WTC11 (cell line): ENCODE data around the gene TRIM2. TPM values are rescaled to one million over a fixed set of nuclear protein-coding genes. Genes with fewer than 3 reads are reported as not detected.
"Not testable (repeated sequence)": the region's sequence is repeated elsewhere in the genome, so short reads cannot be mapped to it uniquely, and the experiment has no call there.

Source experiments
- ATAC-seq: fragments of 200-7000 bp; cut with Tn5 transposase; 2 replicates; pipeline ENCODE4 v1.10.0; 2021; ENCODE audit warnings: mild to moderate bottlenecking, moderate library complexity
- CTCF ChIA-PET: fragments of 300-600 bp; sonication (Branson Sonifier 250); formaldehyde crosslinking; loops from one replicate; lab custom pipeline; 2021; ENCODE audit warnings: antibody characterized with exemption; lab: Charles Lee
- POLR2A ChIA-PET: fragments of 350-600 bp; sonication (Branson Sonifier 250); formaldehyde crosslinking; loops from one replicate; lab custom pipeline; 2021; ENCODE audit warnings: antibody characterized with exemption; lab: Charles Lee
- DNase-seq: peaks from one replicate; pipeline ENCODE4 v3.0.0; 2021; ENCODE audit warnings: low spot score
- H3K27ac Mint-ChIP-seq: 2 replicates; pipeline ENCODE4 v1.8.0; 2021; ENCODE audit warnings: mixed read lengths
- H3K27me3 Mint-ChIP-seq: 2 replicates; pipeline ENCODE4 v1.8.0; 2021; ENCODE audit warnings: low read depth, mild to moderate bottlenecking, moderate library complexity, mixed read lengths
- H3K36me3 Mint-ChIP-seq: 2 replicates; pipeline ENCODE4 v1.8.0; 2021; ENCODE audit warnings: mixed read lengths
- H3K4me1 Mint-ChIP-seq: 2 replicates; pipeline ENCODE4 v1.8.0; 2022; ENCODE audit warnings: mixed read lengths
- H3K4me3 Mint-ChIP-seq: 2 replicates; pipeline ENCODE4 v1.8.0; 2021; ENCODE audit warnings: mild to moderate bottlenecking, moderate library complexity, mixed read lengths
- H3K9me3 Mint-ChIP-seq: 2 replicates; pipeline ENCODE4 v1.8.0; 2021; ENCODE audit warnings: mixed read lengths
- EMX1 ChIP-seq: fragments of 250-450 bp; sonication (Bioruptor Pico); IDR thresholded peaks from 2 replicates; pipeline ENCODE4 v1.8.0; 2021; ENCODE audit warnings: mild to moderate bottlenecking
- FOXJ3 ChIP-seq: sonication (generic); formaldehyde crosslinking; IDR thresholded peaks from 2 replicates; pipeline ENCODE4 v1.9.0; 2021; ENCODE audit warnings: missing genetic modification reagents, mild to moderate bottlenecking, borderline replicate concordance
- GABPB1 ChIP-seq: sonication (generic); formaldehyde crosslinking; IDR thresholded peaks from 2 replicates; pipeline ENCODE4 v1.8.1; 2023; ENCODE audit warnings: mild to moderate bottlenecking, missing genetic modification reagents
- KAT7 ChIP-seq: sonication (generic); formaldehyde crosslinking; IDR thresholded peaks from 2 replicates; pipeline ENCODE4 v1.8.1; 2023; ENCODE audit warnings: missing genetic modification reagents, mild to moderate bottlenecking, borderline replicate concordance
- NFATC4 ChIP-seq: fragments of 250-450 bp; sonication (Bioruptor Pico); IDR thresholded peaks from 2 replicates; pipeline ENCODE4 v1.9.0; 2021; ENCODE audit warnings: mild to moderate bottlenecking
- NFE2L1 ChIP-seq: sonication (generic); formaldehyde crosslinking; IDR thresholded peaks from 2 replicates; pipeline ENCODE4 v1.8.1; 2023; ENCODE audit warnings: missing genetic modification reagents
- NR3C1 ChIP-seq: sonication (generic); formaldehyde crosslinking; conservative IDR thresholded peaks from 2 replicates; pipeline ENCODE4 v1.8.1; 2023; ENCODE audit warnings: low read depth, mild to moderate bottlenecking, missing genetic modification reagents
- OVOL2 ChIP-seq: fragments of 250-450 bp; sonication (Bioruptor Pico); IDR thresholded peaks from 2 replicates; pipeline ENCODE4 v1.9.0; 2021; ENCODE audit warnings: mild to moderate bottlenecking, borderline replicate concordance
- RORB ChIP-seq: fragments of 250-450 bp; sonication (Bioruptor Pico); IDR thresholded peaks from 2 replicates; pipeline ENCODE4 v1.9.0; 2021; ENCODE audit warnings: mild to moderate bottlenecking
- ZNF121 ChIP-seq: sonication (generic); formaldehyde crosslinking; IDR thresholded peaks from 2 replicates; pipeline ENCODE4 v1.8.0; 2023; ENCODE audit warnings: missing genetic modification reagents
- ZNF396 ChIP-seq: fragments of 250-450 bp; sonication (Bioruptor Pico); IDR thresholded peaks from 2 replicates; pipeline ENCODE4 v1.8.0; 2021; ENCODE audit warnings: mild to moderate bottlenecking, moderate library complexity, borderline replicate concordance
- ZNF416 ChIP-seq: fragments of 250-450 bp; sonication (Bioruptor Pico); IDR thresholded peaks from 2 replicates; pipeline ENCODE4 v1.9.0; 2021; ENCODE audit warnings: mild to moderate bottlenecking, inconsistent platforms
- total RNA-seq: library from RNA; stranded (reverse); gene quantifications from 3 replicates; pipeline ENCODE4 v1.2.3, GENCODE V29; 2021
- TF ChIP-seq, protein P1 (sequence below): sonication (generic); formaldehyde crosslinking; IDR thresholded peaks from 2 replicates; pipeline ENCODE4 v1.8.0; 2023; ENCODE audit warnings: missing genetic modification reagents, mild to moderate bottlenecking, borderline replicate concordance

Gene TRIM2
- total RNA-seq, 1 experiment from 2014 or later, result 54.5 TPM

DNA sequence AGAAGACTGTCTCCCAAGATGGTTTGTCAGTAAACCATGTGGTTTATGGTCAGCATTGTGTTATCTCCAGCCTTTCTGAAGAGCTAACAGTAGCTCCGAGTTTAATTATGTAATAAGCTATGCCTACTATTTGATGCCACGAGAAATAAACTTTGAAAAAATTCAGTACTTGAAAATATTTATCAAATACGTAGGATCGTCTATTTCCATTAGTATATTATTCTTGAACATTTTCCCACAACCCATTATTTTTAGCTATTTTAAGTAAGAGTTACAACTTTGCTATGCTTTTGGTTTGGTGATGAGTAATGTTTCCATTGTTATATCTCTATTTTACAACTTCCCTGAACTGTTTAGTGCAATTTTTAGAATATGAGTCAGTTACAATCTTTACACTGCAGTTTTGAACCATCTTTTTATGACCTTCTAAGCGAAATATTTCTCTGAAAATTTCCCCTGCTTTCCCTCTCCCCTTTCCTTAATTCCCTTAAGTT, 44.5 kb upstream of the TRIM2 start (continued):
- TF ChIP-seq NR3C1 (CRISPR knock-in tag), result no peak

DNA sequence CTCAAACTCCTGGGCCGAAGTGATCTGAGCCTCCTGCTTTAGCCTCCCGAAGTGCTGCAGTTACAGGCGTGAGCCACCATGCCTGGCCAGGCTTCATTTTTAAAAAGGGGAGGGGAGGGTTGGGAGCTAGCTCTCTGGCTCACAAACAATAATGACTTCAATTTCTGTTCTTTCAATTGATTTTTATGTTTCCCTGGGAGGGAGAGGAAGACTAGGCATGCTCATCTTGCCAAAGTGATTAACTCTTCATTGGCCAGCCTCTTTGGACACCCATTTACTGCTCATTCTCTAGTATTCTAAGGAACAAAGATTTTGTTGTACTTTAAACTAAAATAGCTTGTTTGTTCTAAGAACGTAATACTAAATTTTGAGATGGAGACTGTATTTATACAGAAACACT, 43.4 kb upstream of the TRIM2 start:
- DNase-seq, result no peak
- no peak overlapping the region for H3K4me3 Mint-ChIP-seq
- H3K36me3 Mint-ChIP-seq, result peaks cover 3% of the 10 kb centered on the region; the same call in 1 of the 2 replicates
- H3K27ac Mint-ChIP-seq, result no peak overlapping the region
- H3K27me3 Mint-ChIP-seq, result peaks cover 21% of the 10 kb centered on the region
- ATAC-seq, result no peak
- H3K9me3 Mint-ChIP-seq, result peaks cover 12% of the 10 kb centered on the region; the same call in 1 of the 2 replicates
- peaks cover 23% of the 10 kb centered on the region for H3K4me1 Mint-ChIP-seq
- ChIA-PET CTCF (interaction anchor here (1.4 to 1.9 kb wide), 2 partner anchors 72 to 77 kb away, joined by 4 read pairs; no protein-coding TSS in a partner anchor), POLR2A (no interaction called here)
- TF ChIP-seq NFATC4 (CRISPR knock-in tag), result no peak
- TF ChIP-seq NFE2L1, result no peak
- TF ChIP-seq KAT7 (CRISPR knock-in tag), result no peak
- TF ChIP-seq ZNF416 (CRISPR knock-in tag), result no peak
- no peak for TF ChIP-seq ZNF396
- TF ChIP-seq FOXJ3, result no peak
- TF ChIP-seq GABPB1, result no peak

DNA sequence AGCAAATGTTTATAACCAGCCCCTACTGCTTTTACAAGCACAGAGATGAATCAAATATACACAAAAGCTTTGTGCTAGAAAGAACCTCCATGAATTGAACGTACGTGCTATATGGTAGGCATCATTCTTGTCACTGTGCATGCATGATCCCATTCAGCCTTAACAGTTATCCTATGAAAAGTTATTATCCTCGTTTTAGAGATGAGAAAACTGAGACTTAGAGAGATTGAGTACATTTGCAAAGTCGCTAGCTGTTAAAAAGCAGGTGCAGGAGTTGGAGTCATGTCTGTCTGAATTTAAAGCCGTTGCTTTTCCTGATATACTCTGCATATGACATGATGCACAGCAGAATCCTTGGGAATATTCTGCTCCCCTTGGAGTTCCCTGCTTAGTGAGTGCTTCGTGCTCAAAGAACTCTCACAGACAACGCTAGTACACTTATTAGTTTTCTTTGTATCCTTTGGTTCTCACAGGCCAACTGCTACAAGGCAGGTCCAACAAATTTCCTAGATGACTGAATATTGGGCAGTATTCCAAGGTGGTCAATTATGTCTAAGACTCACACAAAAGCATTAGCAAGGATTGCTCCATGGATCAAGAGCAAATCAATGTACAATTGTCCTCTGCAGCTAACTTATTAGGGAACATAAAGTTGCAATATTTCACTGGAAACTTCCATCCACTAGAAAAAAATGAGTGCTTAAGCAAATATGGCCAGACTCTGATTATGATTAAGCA, 42.8 kb upstream of the TRIM2 start:
- Mint-ChIP-seq H3K9me3 (peaks cover 12% of the 10 kb centered on the region; the same call in 1 of the 2 replicates), H3K4me3 (no peak overlapping the region), H3K36me3 (peaks cover 3% of the 10 kb centered on the region; the same call in 1 of the 2 replicates), H3K27me3 (peaks cover 15% of the 10 kb centered on the region), H3K4me1 (peaks cover 17% of the 10 kb centered on the region), H3K27ac (no peak overlapping the region)
- POLR2A ChIA-PET, result no interaction called here
- no peak for DNase-seq
- no peak for TF ChIP-seq RORB
- no peak for TF ChIP-seq OVOL2 (CRISPR knock-in tag)
- TF ChIP-seq, protein P1, sequence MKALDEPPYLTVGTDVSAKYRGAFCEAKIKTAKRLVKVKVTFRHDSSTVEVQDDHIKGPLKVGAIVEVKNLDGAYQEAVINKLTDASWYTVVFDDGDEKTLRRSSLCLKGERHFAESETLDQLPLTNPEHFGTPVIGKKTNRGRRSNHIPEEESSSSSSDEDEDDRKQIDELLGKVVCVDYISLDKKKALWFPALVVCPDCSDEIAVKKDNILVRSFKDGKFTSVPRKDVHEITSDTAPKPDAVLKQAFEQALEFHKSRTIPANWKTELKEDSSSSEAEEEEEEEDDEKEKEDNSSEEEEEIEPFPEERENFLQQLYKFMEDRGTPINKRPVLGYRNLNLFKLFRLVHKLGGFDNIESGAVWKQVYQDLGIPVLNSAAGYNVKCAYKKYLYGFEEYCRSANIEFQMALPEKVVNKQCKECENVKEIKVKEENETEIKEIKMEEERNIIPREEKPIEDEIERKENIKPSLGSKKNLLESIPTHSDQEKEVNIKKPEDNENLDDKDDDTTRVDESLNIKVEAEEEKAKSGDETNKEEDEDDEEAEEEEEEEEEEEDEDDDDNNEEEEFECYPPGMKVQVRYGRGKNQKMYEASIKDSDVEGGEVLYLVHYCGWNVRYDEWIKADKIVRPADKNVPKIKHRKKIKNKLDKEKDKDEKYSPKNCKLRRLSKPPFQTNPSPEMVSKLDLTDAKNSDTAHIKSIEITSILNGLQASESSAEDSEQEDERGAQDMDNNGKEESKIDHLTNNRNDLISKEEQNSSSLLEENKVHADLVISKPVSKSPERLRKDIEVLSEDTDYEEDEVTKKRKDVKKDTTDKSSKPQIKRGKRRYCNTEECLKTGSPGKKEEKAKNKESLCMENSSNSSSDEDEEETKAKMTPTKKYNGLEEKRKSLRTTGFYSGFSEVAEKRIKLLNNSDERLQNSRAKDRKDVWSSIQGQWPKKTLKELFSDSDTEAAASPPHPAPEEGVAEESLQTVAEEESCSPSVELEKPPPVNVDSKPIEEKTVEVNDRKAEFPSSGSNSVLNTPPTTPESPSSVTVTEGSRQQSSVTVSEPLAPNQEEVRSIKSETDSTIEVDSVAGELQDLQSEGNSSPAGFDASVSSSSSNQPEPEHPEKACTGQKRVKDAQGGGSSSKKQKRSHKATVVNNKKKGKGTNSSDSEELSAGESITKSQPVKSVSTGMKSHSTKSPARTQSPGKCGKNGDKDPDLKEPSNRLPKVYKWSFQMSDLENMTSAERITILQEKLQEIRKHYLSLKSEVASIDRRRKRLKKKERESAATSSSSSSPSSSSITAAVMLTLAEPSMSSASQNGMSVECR (CRISPR knock-in tag), result no peak
- no peak for TF ChIP-seq EMX1
- CTCF ChIA-PET, result interaction anchor here (1.4 to 1.9 kb wide), 2 partner anchors 71 to 78 kb away, joined by 4 read pairs; no protein-coding TSS in a partner anchor
- no peak for ATAC-seq

DNA sequence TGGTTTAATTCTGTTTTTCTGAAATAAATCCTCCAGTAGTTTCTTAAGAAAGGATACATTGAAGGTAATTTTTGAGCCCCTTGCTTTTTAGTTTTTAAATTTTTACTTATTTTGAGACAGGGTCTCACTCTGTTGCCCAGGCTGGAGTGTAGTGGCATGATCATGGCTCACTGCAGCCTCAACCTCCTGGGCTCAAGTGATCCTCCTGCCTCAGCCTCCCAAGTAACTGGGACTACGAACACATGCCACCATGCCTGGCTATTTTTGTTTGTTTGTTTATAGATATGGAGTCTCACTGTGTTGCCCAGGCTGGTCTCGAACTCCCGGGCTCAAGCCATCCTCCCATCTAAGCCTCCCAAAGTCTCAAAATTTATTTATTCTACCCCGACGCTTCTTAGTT, 39.0 kb upstream of the TRIM2 start:
- H3K27ac Mint-ChIP-seq, result not testable (repeated sequence)
- TF ChIP-seq ZNF121, result peak; percentile 71
- TF ChIP-seq, all 79 proteins: peak for 1; not testable (repeated sequence) for 78
- POLR2A ChIA-PET, H3K36me3 Mint-ChIP-seq, H3K4me1 Mint-ChIP-seq, H3K27me3 Mint-ChIP-seq, H3K4me3 Mint-ChIP-seq, CTCF ChIA-PET, ATAC-seq, DNase-seq: not testable (repeated sequence)
- peaks cover 12% of the 10 kb centered on the region; the same call in 1 of the 2 replicates for H3K9me3 Mint-ChIP-seq
